ENCODE measurements around the gene UNC79.

DNA sequence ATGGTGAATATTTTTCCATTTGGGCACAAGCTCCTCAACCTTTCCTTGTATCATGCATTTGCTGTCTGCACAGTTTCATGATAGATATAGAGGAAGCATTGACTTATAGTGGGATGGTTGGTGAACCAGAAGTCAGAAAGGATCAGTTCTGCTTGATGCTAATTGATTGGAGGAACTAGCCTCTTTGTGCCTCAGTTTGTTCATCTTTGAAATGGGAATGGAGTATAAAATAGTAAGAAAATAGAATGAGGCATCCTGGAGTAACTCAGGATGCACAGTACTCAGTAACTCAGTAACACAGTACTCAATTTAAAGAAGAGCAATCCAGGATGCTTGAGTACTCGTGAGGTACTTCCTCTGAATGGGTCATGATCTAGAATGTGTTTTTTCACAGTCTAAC is 109.5 kb downstream of the UNC79 start:
- TF ChIP-seq POLR2AphosphoS5 (IDR thresholded peaks at IDR 0.05; ENCODE audit: low read depth, low read length) (no peak), POLR2A (IDR thresholded peaks at IDR 0.05; ENCODE audit: low read depth, low read length) (no peak)
